GM12875 (cell line): ENCODE results near the gene SLC25A44.

ENCODE experiments used
- H3K4me3 ChIP-seq: one replicate; pipeline ENCODE4 v1.5.1; 2011; ENCODE audit warnings: low read depth, low read length, control low read depth
- TF ChIP-seq, protein P1 (sequence below): IDR thresholded peaks from 2 replicates; pipeline ENCODE4 v1.5.1; 2011; ENCODE audit warnings: low read depth, mild to moderate bottlenecking, control low read depth, inconsistent platforms, low read length, moderate library complexity, borderline replicate concordance; ENCODE audit not compliant: insufficient read depth

The SLC25A44 gene

DNA sequence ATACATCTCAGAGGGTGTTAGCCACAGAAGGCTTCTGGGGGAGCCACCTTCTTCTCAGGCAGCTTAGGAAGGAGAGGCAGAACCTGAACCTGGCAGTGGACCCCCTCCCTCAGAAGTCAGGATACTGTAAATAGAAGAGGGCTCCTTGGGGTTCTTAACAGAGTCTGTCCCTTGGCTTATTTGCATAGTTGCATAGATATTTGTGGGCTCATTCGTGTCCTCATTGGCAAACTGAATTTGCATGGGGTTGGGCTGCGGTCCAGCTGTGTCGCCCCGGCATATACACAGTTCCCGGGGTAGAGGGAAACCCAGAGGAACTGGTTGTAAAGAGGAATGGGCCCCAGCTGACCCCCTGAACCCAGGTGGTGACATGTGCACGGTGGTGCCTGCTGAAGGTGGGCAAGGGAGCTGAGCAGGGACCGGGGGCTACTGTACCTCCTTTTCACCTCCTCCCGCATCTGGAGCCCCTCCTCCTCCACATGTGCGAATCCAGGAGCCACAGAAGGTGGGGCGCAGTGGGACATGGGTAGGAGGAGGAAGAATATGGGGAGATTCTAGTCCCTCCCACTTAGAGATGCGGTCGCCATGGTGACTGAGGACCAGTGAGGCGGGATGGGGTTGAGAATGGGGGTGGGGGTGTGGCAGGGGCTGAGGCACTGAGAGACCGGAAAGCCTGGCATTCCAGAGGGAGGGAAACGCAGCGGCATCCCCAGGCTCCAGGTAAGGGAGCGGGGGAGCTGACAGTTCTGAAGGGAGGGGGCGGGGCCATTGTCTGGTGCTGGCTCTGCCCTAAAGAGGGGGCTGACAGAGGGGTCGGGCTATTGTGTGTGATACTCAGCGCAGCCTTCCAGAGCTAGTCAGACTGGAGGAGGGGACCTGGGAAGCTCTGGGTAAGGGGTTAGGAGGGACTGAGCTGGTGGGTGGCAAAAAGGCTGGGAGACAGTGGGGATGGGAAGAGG lies 44.3 kb upstream of the SLC25A44 start:
- TF ChIP-seq, protein P1, sequence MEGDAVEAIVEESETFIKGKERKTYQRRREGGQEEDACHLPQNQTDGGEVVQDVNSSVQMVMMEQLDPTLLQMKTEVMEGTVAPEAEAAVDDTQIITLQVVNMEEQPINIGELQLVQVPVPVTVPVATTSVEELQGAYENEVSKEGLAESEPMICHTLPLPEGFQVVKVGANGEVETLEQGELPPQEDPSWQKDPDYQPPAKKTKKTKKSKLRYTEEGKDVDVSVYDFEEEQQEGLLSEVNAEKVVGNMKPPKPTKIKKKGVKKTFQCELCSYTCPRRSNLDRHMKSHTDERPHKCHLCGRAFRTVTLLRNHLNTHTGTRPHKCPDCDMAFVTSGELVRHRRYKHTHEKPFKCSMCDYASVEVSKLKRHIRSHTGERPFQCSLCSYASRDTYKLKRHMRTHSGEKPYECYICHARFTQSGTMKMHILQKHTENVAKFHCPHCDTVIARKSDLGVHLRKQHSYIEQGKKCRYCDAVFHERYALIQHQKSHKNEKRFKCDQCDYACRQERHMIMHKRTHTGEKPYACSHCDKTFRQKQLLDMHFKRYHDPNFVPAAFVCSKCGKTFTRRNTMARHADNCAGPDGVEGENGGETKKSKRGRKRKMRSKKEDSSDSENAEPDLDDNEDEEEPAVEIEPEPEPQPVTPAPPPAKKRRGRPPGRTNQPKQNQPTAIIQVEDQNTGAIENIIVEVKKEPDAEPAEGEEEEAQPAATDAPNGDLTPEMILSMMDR, result no peak

DNA sequence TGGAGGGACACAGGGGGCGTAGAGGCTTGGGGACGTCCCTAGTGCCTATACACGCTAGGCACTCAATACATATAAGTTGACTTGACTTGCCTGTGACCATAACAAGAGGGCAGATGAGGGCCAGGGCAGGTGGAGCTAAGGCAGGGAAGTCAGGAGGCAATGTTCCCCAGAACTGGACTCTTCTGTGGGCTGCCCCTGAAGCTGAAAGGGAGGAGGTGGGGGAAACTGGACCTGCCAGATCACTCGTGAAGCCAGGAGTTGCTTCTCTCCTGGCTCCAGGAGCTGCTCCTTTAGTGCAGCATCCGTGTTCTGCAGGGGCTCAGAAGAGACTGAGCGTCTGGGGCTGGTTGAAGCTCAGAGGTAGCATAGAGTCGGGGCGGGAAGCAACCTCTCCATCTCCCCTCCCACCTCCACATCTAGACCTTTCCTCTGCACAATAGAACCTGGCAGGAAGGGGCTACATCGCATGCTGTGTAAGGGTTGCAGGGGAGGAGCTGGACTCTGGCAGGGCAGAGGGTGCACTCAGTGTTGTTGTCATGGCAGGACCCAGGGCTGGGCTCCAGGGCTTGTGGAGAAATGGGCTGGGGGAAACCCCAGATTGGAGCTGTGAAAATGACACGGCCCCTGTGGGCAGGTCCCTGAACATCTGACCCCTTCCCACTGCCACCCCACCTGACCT lies 43.4 kb upstream of the SLC25A44 start:
- peak overlapping the region; percentile 42 for H3K4me3 ChIP-seq
- TF ChIP-seq, protein P1, result no peak

More for the DNA sequence above, 44.3 kb upstream of the SLC25A44 start:
- H3K4me3 ChIP-seq, result peak overlapping the region; percentile 42

DNA sequence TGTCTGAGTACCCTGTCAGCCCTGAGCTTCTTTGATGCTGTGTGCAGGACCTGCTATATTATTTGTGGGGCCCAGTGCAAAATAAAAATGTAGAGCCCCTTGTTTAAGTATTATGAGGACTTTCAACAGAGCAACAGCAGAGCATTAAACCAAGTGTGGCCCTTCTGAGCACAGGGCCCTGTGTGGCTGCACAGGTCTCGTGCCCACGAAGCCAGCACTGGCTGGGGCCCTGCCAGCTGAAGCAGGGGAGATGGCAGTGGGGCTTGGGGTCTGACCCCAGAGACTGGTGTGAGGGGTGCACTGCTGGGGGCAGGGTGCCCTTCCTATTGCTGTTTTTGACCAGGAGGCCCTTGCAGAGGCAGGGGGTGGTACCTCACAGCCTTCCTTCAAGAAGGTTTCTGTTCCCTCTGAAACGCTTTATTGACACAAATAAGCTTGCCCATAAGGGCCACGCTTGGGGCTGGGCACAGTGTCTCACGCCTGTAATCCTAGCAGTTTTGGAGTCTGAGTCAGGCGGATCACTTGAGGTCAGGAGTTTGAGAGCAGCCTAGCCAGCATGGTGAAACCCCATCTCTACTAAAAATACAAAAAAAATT lies 42.7 kb upstream of the SLC25A44 start:
- TF ChIP-seq, protein P1, result no peak
- no peak overlapping the region for H3K4me3 ChIP-seq

DNA sequence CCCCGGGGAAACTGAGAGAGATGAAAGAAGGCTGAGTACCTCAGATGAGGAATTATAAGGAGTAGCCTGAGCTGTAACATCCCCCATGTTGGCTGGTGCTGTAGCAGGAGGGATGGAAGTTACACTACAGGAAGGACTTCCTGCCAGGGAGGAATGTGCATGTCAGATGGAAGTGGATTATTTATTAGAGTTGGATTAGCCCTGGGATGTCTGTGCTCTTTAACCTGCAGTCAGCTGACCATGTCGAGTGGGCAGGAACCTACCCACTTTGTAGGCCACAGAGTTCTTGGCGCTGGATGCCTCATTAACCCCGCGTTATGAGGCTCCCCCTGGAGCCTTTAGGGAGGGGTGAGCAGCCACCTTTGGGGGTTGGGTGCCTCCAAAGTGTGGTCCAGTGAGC lies 41.3 kb upstream of the SLC25A44 start:
- no peak overlapping the region for H3K4me3 ChIP-seq
- TF ChIP-seq, protein P1, result no peak

DNA sequence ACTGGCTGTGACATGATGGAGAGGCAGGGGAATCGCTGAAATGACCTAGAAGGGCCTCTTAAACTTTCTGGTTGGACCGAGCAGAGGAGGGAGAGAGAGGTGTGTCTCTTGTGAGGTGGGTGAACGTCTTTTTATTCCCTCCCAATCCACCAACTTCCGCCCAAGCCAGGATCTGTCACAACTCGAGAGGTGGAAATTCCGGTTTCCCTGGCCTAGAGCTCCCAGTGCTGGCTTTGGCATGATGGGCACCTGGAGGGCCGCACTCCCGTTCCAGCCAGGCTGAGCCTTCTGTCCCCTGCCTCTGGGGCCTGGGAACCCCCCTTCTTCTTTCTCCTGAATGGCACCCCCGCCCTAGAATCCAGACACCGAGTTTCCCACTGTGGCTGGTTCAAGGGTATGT lies 40.5 kb upstream of the SLC25A44 start, which contains the start of gene SEMA4A:
TSS of gene SEMA4A (plus strand) at position 224 of the 400 bp plus-strand sequence. CDS start 994 bp downstream, outside the sequence.
- H3K4me3 ChIP-seq, result peak within 1 kb of the TSS; percentile 70
- TF ChIP-seq, protein P1, result no peak

DNA sequence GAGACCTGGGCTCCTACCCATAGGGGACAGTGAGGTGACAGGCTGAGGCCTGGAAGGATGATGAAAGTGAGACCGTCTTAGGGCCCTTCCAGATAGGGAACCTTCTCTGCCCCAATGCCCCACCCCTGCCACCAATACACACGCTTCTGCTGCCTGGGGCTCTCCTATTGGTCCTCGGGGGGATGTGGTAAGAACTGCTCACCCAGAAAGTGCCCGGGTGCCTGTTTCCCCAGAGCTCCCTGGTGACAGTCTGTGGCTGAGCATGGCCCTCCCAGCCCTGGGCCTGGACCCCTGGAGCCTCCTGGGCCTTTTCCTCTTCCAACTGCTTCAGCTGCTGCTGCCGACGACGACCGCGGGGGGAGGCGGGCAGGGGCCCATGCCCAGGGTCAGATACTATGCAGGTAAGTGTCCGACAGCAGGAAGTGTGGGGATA lies 39.6 kb upstream of the SLC25A44 start:
- TF ChIP-seq, protein P1, result no peak
- H3K4me3 ChIP-seq, result peak overlapping the region; percentile 70
